ENCODE measurements around the gene SPAG8. TPM values are rescaled to one million over a fixed set of nuclear protein-coding genes. Genes with fewer than 3 reads are reported as not detected.
A peak's percentile ranks its signal among the peaks of the same experiment; 100 is the strongest.

Gene SPAG8
- total and polyA plus RNA-seq, 2 donors from 2014 or later, result 2.4 to 6.1 TPM

DNA sequence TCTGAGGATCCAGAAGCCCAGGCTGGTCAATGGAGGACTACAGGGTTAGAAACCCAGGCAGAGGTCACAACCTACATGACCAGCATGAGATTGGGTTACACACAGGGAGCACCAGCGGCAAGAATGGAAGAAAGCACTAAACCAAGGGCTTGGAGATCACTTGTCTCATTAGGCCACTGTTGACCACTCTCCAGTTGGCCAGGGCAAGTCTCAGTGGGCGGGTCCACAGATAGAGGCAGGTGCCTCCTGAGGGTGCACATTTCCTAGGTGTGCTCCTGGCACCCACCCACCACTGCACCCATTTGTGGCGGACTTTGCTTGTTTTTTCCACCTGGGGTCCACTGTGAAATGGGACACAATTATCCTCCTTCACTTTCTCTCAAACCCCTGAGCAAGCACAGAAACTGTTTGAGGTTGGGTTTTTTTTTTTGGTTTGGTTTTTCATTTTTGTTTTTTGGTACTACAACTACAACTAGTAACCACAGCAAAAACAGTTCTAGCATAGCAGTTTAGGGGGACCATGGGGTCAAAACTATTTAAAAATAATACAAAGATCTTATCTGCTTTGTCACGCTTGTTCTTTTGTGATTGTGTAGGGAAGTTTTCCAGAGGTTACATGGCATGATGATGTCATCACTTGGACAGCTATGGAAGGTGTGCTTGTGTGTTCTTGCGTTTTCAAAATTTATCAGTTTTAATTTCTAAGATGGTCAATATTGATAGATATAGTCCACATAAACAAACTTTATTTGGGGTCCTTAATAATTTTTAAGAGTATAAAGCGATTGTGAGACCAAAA is 14.6 kb downstream of the SPAG8 start:
- no peaks in the 10 kb centered on the region for H3K9me3 ChIP-seq (ENCODE audit: control insufficient read depth in 2 of 3, insufficient read depth in 1 of 3, low read length in 3 of 3)
- FAIRE-seq (no peak), DNase-seq (peak in 1 of 5 donors; percentile 17)
- intact Hi-C loops (cut with DNase I), result no loop called here
- no peak overlapping the region for H3K4me3 ChIP-seq (ENCODE audit: low read length in 3 of 3)
- H3K27me3 ChIP-seq (ENCODE audit: control insufficient read depth, insufficient read depth, low read length), result no peaks in the 10 kb centered on the region
- H3K4me1 ChIP-seq (ENCODE audit: control insufficient read depth in 2 of 3, insufficient read depth in 2 of 3, low read depth in 1 of 3, low read length in 3 of 3), result peaks cover 0 to 5% (median 0%) of the 10 kb centered on the region in 3 donors
- TF ChIP-seq, protein P1, sequence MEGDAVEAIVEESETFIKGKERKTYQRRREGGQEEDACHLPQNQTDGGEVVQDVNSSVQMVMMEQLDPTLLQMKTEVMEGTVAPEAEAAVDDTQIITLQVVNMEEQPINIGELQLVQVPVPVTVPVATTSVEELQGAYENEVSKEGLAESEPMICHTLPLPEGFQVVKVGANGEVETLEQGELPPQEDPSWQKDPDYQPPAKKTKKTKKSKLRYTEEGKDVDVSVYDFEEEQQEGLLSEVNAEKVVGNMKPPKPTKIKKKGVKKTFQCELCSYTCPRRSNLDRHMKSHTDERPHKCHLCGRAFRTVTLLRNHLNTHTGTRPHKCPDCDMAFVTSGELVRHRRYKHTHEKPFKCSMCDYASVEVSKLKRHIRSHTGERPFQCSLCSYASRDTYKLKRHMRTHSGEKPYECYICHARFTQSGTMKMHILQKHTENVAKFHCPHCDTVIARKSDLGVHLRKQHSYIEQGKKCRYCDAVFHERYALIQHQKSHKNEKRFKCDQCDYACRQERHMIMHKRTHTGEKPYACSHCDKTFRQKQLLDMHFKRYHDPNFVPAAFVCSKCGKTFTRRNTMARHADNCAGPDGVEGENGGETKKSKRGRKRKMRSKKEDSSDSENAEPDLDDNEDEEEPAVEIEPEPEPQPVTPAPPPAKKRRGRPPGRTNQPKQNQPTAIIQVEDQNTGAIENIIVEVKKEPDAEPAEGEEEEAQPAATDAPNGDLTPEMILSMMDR (IDR thresholded peaks at IDR 0.05; ENCODE audit: borderline replicate concordance, extremely low read depth, insufficient read depth), result no peak
- H3K36me3 ChIP-seq (ENCODE audit: control insufficient read depth in 2 of 3, insufficient read depth in 3 of 3, low read length in 3 of 3), result peaks cover 0 to 6% (median 1%) of the 10 kb centered on the region in 3 donors
- H3K27ac ChIP-seq (ENCODE audit: low read depth in 2 of 2, low read length in 2 of 2), result no peak overlapping the region
- H3K9ac ChIP-seq (ENCODE audit: low read length in 3 of 3), result no peak overlapping the region

DNA sequence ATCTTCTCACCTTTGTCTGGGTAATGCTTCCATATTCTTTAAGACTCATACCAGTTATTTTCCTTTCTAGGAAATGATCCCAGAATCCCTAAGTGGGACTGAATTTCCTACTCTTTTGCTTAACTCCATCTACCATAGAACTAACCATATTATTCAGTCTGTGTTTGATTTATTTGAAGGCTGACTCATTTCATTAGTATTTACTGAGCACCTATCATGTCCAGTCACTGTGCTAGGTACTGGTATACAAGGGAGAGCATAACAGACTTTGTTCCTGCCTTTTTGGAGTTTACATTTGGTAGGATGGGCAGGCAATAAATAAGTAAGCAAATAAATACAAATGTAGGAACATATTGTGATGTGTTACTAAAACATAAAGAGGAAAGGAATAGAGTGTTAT is 16.4 kb downstream of the SPAG8 start:
- TF ChIP-seq, protein P1 (IDR thresholded peaks at IDR 0.05; ENCODE audit: borderline replicate concordance, extremely low read depth, insufficient read depth), result no peak
- H3K9ac ChIP-seq (ENCODE audit: low read length in 3 of 3), result no peak overlapping the region
- H3K27me3 ChIP-seq (ENCODE audit: control insufficient read depth, insufficient read depth, low read length), result no peaks in the 10 kb centered on the region
- H3K36me3 ChIP-seq (ENCODE audit: control insufficient read depth in 2 of 3, insufficient read depth in 3 of 3, low read length in 3 of 3), result no peaks in the 10 kb centered on the region
- H3K27ac ChIP-seq (ENCODE audit: low read depth in 2 of 2, low read length in 2 of 2), result no peak overlapping the region
- DNase-seq (no peak), FAIRE-seq (no peak)
- intact Hi-C loops (cut with DNase I), result no loop called here
- no peak overlapping the region for H3K4me3 ChIP-seq (ENCODE audit: low read length in 3 of 3)
- H3K9me3 ChIP-seq (ENCODE audit: control insufficient read depth in 2 of 3, insufficient read depth in 1 of 3, low read length in 3 of 3), result no peaks in the 10 kb centered on the region
- H3K4me1 ChIP-seq (ENCODE audit: control insufficient read depth in 2 of 3, insufficient read depth in 2 of 3, low read depth in 1 of 3, low read length in 3 of 3), result peaks cover 0 to 5% (median 0%) of the 10 kb centered on the region in 3 donors

DNA sequence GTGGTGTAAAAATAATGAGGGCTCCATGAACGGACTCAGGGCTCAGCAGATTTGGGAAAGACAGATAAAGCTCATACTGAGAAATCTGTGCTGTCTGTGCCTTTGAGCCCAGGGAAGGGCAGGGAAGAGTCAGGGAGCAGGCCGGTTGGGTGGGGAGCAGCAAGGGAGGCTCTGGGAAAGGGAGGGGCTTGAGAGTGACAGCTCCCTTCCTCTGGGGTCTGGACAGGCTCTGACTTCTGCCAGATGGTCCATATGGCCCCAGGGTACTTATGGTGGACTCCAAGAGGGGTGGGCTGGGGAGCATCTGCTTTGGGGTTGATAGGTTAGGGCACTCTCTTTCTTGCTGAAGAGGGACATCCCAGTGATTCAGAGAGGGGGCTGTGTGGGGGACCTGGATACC is 18.6 kb downstream of the SPAG8 start:
- Histone ChIP-seq H3K9me3 (ENCODE audit: control insufficient read depth in 2 of 3, insufficient read depth in 1 of 3, low read length in 3 of 3) (no peaks in the 10 kb centered on the region), H3K27ac (ENCODE audit: low read depth in 2 of 2, low read length in 2 of 2) (no peak overlapping the region), H3K36me3 (ENCODE audit: control insufficient read depth in 2 of 3, insufficient read depth in 3 of 3, low read length in 3 of 3) (no peaks in the 10 kb centered on the region), H3K27me3 (ENCODE audit: control insufficient read depth, insufficient read depth, low read length) (no peaks in the 10 kb centered on the region), H3K4me3 (ENCODE audit: low read length in 3 of 3) (no peak overlapping the region), H3K4me1 (ENCODE audit: control insufficient read depth in 2 of 3, insufficient read depth in 2 of 3, low read depth in 1 of 3, low read length in 3 of 3) (peaks cover 0 to 9% (median 3%) of the 10 kb centered on the region in 3 donors), H3K9ac (ENCODE audit: low read length in 3 of 3) (no peak overlapping the region)
- TF ChIP-seq, protein P1 (IDR thresholded peaks at IDR 0.05; ENCODE audit: borderline replicate concordance, extremely low read depth, insufficient read depth), result no peak
- intact Hi-C loops (cut with DNase I), result loop anchor here (5.0 kb wide), 1 partner anchor 89 kb away; no protein-coding TSS in a partner anchor
- FAIRE-seq, result no peak
- no peak for DNase-seq
